ENCODE measurements around the gene IL17RC.
"Not testable (repeated sequence)": the region's sequence is repeated elsewhere in the genome, so short reads cannot be mapped to it uniquely, and the experiment has no call there.

Gene IL17RC, protein sequence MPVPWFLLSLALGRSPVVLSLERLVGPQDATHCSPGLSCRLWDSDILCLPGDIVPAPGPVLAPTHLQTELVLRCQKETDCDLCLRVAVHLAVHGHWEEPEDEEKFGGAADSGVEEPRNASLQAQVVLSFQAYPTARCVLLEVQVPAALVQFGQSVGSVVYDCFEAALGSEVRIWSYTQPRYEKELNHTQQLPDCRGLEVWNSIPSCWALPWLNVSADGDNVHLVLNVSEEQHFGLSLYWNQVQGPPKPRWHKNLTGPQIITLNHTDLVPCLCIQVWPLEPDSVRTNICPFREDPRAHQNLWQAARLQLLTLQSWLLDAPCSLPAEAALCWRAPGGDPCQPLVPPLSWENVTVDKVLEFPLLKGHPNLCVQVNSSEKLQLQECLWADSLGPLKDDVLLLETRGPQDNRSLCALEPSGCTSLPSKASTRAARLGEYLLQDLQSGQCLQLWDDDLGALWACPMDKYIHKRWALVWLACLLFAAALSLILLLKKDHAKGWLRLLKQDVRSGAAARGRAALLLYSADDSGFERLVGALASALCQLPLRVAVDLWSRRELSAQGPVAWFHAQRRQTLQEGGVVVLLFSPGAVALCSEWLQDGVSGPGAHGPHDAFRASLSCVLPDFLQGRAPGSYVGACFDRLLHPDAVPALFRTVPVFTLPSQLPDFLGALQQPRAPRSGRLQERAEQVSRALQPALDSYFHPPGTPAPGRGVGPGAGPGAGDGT

GRCh38 chr3:9916734-9917680, at the start of gene IL17RC:
Gene IL17RC (plus strand): TSS chr3:9917098. CDS start chr3:9917316, 218 bp downstream.
- peak in 1 of 2 donors; percentile 42 for DNase-seq

DNA sequence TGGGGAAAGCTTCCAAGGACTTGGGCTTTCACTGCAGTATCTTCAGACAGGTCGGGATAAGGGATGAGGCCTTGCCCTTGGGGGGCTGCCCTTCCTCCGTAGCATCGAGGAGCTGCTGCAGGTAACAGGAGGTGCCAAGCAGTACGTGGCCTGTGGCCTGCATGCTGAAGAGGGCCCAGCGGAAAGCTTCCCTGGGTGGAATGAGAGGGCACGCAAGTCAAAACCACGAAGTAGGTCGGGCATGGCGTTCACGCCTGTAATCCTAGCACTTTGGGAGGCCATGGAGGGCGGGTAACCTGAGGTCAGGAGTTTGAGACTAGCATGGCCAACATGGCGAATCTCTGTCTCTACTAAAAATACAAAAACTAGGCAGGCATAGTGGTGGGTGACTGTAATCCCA, 49.8 kb upstream of the IL17RC start:
- DNase-seq: no peak

GRCh38 chr3:9869955-9870354, 46.9 kb upstream of the IL17RC start:
- no peak for DNase-seq

DNA sequence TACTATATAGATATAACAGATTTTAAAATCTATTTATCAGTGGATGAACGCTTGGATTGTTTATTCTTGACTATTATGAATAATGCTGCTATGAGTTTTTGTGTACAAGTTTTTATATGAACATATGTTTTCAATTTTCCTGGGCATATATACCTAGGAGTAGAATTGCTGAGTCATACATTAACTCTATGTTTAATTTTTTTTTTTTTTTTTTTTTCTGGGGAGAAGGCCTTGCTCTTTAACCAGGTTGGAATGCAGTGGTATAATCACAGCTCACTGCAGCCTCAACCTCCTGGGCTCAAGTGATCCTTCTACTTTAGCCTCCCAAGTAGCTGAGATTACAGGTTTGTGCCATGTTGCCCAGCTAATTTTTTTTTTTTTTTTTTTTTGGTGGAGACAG, 45.9 kb upstream of the IL17RC start:
- no peak for DNase-seq

- not testable (repeated sequence) for DNase-seq
Observed at GRCh38 chr3:9872067-9872466, 44.8 kb upstream of the IL17RC start.

- DNase-seq: no peak
Observed at GRCh38 chr3:9875448-9875847, 41.5 kb upstream of the IL17RC start.

GRCh38 chr3:9876255-9876654, 40.6 kb upstream of the IL17RC start:
- not testable (repeated sequence) for DNase-seq

GRCh38 chr3:9876991-9877390, 39.9 kb upstream of the IL17RC start:
- no peak for DNase-seq

GRCh38 chr3:9878700-9879099, 38.2 kb upstream of the IL17RC start:
- no peak for DNase-seq

- DNase-seq: no peak
Observed at GRCh38 chr3:9879830-9880549, 36.9 kb upstream of the IL17RC start, which contains the start of gene CIDEC. Gene CIDEC (minus strand): TSS chr3:9880253. CDS start chr3:9878486, 1,767 bp downstream.

- DNase-seq: no peak
Observed at GRCh38 chr3:9881441-9881840, 35.5 kb upstream of the IL17RC start.

GRCh38 chr3:9883706-9884554, 33.0 kb upstream of the IL17RC start:
- no peak for DNase-seq

DNA sequence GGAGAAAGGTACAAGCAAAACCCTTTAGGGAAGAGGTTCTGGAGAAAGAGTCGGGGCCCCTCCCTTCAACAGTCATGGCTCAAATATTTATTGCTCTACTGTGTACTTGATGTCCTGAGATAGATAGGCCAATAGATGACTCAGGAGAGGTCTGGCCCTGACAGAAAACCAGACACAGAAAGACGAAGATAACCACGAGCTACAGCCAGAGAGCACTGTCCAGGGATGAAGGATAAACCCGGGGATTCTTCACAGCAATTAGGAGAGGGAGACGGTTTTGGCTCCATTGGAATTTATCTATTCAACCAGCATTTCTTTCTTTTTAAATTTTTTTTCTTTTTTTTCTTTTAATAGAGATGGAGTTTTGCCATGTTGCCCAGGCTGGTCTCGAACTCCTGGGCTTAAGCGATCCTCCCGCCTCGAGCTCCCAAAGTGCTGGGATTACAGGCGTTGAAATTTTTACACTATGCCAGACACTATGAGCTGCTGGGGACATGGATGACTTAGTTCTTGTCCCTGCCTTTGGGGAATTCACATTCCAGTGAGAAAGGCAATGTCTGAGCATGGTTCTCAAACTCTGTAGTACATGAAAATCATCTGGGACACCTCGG, 32.2 kb upstream of the IL17RC start:
- DNase-seq: no peak

- no peak for DNase-seq
Observed at GRCh38 chr3:9886328-9886727, 30.6 kb upstream of the IL17RC start.

DNA sequence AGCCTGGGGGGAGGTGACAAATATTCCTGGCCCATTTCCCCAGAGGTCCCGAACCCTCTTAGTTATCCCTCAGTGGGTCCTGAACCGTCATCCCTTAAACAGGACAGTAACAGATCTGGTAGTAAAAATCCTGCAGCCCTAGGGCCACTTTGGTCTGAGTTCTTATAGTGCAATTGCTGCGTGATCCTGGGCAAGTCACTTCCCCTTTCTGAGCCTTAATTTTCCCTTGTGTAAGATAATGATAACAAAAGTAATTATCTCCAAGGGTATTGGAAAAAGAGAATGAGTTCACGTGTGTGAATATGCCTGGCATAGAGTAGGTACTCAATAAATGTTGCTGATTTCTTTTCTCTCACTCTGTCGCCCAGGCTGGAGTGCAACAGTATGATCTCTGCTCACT, 29.4 kb upstream of the IL17RC start:
- DNase-seq: no peak

DNA sequence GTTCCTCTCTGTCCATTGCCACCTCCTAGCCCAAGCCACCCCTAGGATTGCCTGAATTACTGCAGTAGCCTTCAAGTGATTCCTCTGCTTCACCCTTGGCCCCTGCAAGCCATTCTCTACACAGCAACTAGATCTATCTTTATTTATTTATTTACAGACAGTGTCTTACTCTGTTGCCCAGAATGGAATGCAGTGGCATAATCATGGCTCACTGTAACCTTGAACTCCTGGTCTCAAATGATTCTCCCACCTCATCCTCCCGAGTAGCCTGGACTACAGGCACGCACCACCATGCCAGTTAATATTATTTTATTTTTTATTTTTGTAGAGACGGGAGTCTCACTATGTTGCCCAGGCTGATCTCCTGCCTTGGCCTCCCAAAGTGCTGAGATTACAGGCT, 28.4 kb upstream of the IL17RC start:
- DNase-seq: no peak

DNA sequence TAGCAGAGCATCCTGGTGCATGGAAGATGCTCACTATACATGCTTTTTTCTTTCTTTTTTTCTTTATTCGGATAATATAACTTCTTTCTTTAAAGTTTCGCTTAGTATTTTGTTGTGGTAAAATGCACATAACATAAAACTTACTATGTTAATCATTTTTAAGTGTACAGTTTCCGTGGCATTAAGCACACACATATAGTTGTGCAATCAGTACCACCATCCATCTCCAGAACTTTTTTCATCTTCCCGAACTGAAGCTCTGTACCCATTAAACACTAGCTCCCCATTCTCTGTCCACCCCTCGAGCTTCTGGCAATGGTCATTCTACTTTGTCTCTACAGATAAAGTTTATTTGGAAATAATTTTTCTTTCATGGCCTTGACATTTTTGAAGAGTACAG, 27.5 kb upstream of the IL17RC start:
- no peak for DNase-seq

DNA sequence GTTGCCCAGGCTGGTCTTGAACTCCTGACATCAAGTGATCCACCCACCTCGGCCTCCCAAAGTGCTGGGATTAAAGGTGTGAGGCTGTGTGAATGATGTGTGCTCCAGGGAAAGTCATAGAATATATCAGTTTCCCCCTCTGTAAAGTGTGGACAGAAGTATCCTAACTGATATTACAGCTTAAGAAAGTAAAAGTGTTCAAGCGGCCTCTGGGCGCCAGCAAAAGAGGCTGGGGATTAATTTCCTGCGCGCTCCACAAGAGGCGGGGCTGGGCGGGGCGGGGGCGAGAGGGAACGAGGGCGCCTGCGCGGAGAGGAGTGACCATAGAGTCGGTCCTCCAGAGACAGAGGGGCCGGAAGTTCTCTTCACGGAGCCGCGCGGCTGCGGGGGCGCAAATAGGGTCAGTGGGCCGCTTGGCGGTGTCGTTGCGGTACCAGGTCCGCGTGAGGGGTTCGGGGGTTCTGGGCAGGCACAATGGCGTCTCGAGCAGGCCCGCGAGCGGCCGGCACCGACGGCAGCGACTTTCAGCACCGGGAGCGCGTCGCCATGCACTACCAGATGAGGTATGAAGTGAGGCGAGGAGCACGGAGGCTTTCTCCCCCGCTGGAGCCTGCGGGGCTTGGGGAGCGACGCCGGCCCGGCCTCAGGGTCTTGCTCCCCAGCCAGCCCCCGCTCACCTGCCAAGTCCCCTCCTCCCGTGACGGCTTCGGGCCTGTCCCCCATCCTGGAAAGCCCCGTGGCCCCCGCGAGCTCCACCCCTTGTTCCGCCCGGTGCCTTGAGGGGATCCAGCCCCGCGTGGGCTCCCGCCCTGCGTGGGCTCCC, 26.4 kb upstream of the IL17RC start, which contains the start of gene JAGN1:
Gene JAGN1, plus strand, starts transcription at position 362 of the 823 bp plus-strand sequence. Its CDS starts 113 bp downstream, at position 475.
- DNase-seq: peak; percentile 89 to 92

GRCh38 chr3:9891072-9891622, 25.8 kb upstream of the IL17RC start:
- DNase-seq: no peak

Data from stimulated activated CD4-positive, alpha-beta T cell treated with anti-CD3 and anti-CD28 coated beads, Interleukin-2, amount 100 ng/mL, for 48 hours (primary cell).